Measurements from ENCODE around the gene PKP2. TPM values are rescaled to one million over a fixed set of nuclear protein-coding genes. Genes with fewer than 3 reads are reported as not detected.

The PKP2 gene
- total RNA-seq, 1 experiment from 2014 or later = 5.3 TPM

DNA sequence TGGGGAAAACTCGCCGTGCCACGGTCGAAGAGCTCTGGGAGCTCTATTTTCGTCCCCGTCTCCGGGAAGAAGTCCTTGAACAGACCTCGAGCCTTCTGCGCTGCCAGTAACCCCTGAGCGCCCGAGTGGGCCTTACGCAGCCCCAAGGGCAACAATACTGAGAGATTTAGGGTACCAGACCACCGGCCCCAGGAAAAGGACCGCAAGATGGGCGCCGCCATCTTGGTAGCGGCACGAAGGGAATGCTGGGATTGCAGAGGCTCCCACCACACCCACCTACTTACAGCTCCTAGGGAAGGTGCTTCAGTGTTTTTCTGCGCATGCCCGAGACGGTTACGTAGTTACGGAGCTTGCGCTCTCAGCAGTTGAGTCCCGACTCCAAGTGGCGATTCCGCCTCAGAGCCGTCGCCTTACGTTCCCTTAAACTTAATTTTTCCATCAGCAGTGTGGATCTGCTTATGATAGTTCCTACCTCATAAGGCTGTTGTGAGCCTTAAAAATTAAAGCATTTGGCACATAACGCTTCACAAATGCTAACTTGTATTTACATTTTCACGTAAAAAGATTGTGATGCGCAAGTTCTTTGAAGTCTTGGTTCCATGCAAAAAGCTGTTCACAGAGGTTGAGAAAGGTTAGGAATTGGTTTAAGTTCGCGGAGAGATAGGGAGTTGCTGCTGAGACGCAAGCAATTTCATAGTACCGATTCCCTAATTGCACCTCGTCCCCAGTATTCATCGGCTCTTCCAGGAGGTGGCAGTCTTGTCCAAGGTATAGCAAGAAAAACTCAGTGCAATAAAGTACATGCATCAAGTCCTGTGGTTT, 140.7 kb downstream of the PKP2 start, which contains the start of gene YARS2:
YARS2 (minus strand) TSS at position 244 of the 822 bp plus-strand sequence; CDS start at position 221, 23 bp downstream.
- peak; percentile 99 for DNase-seq (ENCODE audit: low spot score)
- CTCF ChIA-PET = interaction anchor here (0.5 to 2.2 kb wide), 10 partner anchors 30 to 1266 kb away, joined by 3 to 10 read pairs (median 4); partner anchors contain the start of gene ALG10
- H3K4me3 ChIP-seq (ENCODE audit: low read depth, low read length, poor library complexity, severe bottlenecking) = peak within 1 kb of the TSS; percentile 65
- TSS peak; percentile 68 for BruUV-seq (replicated peaks)
- POLR2A ChIA-PET (ENCODE audit: low non-redundant PET) = interaction anchor here (0.6 kb wide), 1 partner anchor 1266 kb away, joined by 4 read pairs; no protein-coding TSS in a partner anchor
- H3K27me3 ChIP-seq (replicated peaks; ENCODE audit: insufficient read depth, low read depth, low read length, poor library complexity) = no peaks in the 10 kb centered on the region
- H3K9me3 ChIP-seq (ENCODE audit: low read depth, low read length, poor library complexity, severe bottlenecking) = no peaks in the 10 kb centered on the region
- H3K27ac ChIP-seq (ENCODE audit: low read depth, low read length, poor library complexity, severe bottlenecking) = peak within 1 kb of the TSS; percentile 87
- no peak for TF ChIP-seq EZH2 (IDR thresholded peaks at IDR 0.05; ENCODE audit: borderline replicate concordance, low read depth, low read length, poor library complexity, severe bottlenecking)
- TF ChIP-seq, protein P1, sequence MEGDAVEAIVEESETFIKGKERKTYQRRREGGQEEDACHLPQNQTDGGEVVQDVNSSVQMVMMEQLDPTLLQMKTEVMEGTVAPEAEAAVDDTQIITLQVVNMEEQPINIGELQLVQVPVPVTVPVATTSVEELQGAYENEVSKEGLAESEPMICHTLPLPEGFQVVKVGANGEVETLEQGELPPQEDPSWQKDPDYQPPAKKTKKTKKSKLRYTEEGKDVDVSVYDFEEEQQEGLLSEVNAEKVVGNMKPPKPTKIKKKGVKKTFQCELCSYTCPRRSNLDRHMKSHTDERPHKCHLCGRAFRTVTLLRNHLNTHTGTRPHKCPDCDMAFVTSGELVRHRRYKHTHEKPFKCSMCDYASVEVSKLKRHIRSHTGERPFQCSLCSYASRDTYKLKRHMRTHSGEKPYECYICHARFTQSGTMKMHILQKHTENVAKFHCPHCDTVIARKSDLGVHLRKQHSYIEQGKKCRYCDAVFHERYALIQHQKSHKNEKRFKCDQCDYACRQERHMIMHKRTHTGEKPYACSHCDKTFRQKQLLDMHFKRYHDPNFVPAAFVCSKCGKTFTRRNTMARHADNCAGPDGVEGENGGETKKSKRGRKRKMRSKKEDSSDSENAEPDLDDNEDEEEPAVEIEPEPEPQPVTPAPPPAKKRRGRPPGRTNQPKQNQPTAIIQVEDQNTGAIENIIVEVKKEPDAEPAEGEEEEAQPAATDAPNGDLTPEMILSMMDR (conservative IDR thresholded peaks at IDR 0.05; ENCODE audit: low read depth, low read length) = peak; percentile 88
- peaks cover 29% of the 10 kb centered on the region for H3K36me3 ChIP-seq (ENCODE audit: insufficient read depth, low read length, poor library complexity, severe bottlenecking)
- no peaks in the 10 kb centered on the region for H3K4me1 ChIP-seq (ENCODE audit: insufficient read depth, low read length, poor library complexity, severe bottlenecking)
- intact Hi-C loops (cut with micrococcal nuclease; ENCODE audit: unreplicated experiment) = loop anchor here (1.0 to 2.0 kb wide), 2 partner anchors 163 to 1267 kb away; partner anchors contain the start of gene ALG10

DNA sequence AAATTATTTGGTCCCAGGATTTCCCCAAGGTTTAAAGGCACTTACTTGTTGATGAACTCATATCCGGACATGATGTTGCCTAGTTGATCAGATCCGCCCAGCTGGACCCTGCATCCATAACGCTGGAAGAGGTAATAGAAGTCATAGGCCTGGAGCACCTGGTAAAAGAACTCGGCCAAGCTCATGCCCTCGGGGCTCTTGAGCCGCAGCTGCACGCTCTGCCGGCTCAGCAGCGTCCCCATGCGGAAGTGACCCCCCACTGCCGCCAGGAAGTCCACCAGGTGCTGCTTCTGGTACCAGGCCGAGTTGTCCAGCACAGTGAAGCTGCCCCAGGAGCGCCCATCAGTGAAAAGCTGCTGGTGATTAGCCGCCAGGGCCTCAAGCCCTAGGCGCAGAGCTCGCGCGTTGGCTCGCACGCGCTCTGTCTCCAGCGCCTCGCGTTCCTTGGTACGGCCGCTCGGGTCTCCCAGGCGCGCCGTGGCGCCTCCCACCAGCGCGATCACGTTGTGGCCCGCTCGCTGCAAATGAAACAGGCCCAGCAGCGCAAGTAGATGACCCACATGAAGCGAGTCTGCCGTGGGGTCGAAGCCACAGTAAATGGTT, 141.4 kb downstream of the PKP2 start:
- no TSS peak for BruUV-seq (replicated peaks)
- ChIA-PET POLR2A (ENCODE audit: low non-redundant PET) (no interaction called here), CTCF (interaction anchor here (0.5 to 2.2 kb wide), 11 partner anchors 31 to 1267 kb away, joined by 3 to 10 read pairs (median 3); partner anchors contain the start of gene ALG10)
- H3K9me3 ChIP-seq (ENCODE audit: low read depth, low read length, poor library complexity, severe bottlenecking) = no peaks in the 10 kb centered on the region
- H3K36me3 ChIP-seq (ENCODE audit: insufficient read depth, low read length, poor library complexity, severe bottlenecking) = peaks cover 37% of the 10 kb centered on the region
- intact Hi-C loops (cut with micrococcal nuclease; ENCODE audit: unreplicated experiment) = loop anchor here (2.0 kb wide), 1 partner anchor 1268 kb away; the partner anchor contains the start of gene ALG10
- no peaks in the 10 kb centered on the region for H3K4me1 ChIP-seq (ENCODE audit: insufficient read depth, low read length, poor library complexity, severe bottlenecking)
- no peaks in the 10 kb centered on the region for H3K27me3 ChIP-seq (replicated peaks; ENCODE audit: insufficient read depth, low read depth, low read length, poor library complexity)
- TF ChIP-seq, protein P1 (conservative IDR thresholded peaks at IDR 0.05; ENCODE audit: low read depth, low read length) = peak; percentile 80
- no peak for TF ChIP-seq EZH2 (IDR thresholded peaks at IDR 0.05; ENCODE audit: borderline replicate concordance, low read depth, low read length, poor library complexity, severe bottlenecking)
- peak overlapping the region; percentile 65 for H3K4me3 ChIP-seq (ENCODE audit: low read depth, low read length, poor library complexity, severe bottlenecking)
- peak overlapping the region; percentile 87 for H3K27ac ChIP-seq (ENCODE audit: low read depth, low read length, poor library complexity, severe bottlenecking)
- peak; percentile 76 for DNase-seq (ENCODE audit: low spot score)

DNA sequence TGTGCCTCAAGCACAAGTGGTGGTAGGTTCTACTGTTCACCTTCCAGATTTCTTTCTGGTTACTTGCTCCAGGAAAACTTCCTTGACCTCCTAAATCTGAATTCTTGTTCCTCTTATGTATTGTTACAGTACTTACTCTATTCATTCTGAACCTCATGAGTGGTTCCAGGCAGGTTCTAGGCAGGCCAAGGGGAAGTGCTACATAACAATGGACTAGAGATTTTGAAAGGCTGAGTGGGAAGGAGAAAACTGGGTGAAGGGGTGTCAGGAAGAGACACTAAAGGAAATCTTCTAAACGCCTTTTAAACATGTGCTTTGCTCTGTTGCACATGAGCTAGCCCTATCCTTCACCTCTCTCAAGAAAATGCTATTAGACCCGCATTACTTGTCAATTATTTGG, 142.5 kb downstream of the PKP2 start:
- intact Hi-C loops (cut with micrococcal nuclease; ENCODE audit: unreplicated experiment) = loop anchor here (2.0 kb wide), 1 partner anchor 1269 kb away; the partner anchor contains the start of gene ALG10
- Histone ChIP-seq H3K4me3 (ENCODE audit: low read depth, low read length, poor library complexity, severe bottlenecking) (peak overlapping the region; percentile 65), H3K27me3 (replicated peaks; ENCODE audit: insufficient read depth, low read depth, low read length, poor library complexity) (no peaks in the 10 kb centered on the region), H3K4me1 (ENCODE audit: insufficient read depth, low read length, poor library complexity, severe bottlenecking) (no peaks in the 10 kb centered on the region), H3K27ac (ENCODE audit: low read depth, low read length, poor library complexity, severe bottlenecking) (no peak overlapping the region), H3K9me3 (ENCODE audit: low read depth, low read length, poor library complexity, severe bottlenecking) (no peaks in the 10 kb centered on the region), H3K36me3 (ENCODE audit: insufficient read depth, low read length, poor library complexity, severe bottlenecking) (peaks cover 47% of the 10 kb centered on the region)
- BruUV-seq (replicated peaks) = no TSS peak
- no peak for DNase-seq (ENCODE audit: low spot score)
- TF ChIP-seq, protein P1 (conservative IDR thresholded peaks at IDR 0.05; ENCODE audit: low read depth, low read length) = no peak
- no peak for TF ChIP-seq EZH2 (IDR thresholded peaks at IDR 0.05; ENCODE audit: borderline replicate concordance, low read depth, low read length, poor library complexity, severe bottlenecking)
- ChIA-PET POLR2A (ENCODE audit: low non-redundant PET) (no interaction called here), CTCF (interaction anchor here (0.7 kb wide), 1 partner anchor 121 kb away, joined by 6 read pairs; no protein-coding TSS in a partner anchor)
